Measurements from ENCODE around the gene ZSWIM8. TPM values are rescaled to one million over a fixed set of nuclear protein-coding genes. Genes with fewer than 3 reads are reported as not detected.

The ZSWIM8 gene
- polyA plus RNA-seq, 1 donor (not counting 4 experiments of a cell fraction or from before 2014, with no cell fraction given) = 34.2 TPM

DNA sequence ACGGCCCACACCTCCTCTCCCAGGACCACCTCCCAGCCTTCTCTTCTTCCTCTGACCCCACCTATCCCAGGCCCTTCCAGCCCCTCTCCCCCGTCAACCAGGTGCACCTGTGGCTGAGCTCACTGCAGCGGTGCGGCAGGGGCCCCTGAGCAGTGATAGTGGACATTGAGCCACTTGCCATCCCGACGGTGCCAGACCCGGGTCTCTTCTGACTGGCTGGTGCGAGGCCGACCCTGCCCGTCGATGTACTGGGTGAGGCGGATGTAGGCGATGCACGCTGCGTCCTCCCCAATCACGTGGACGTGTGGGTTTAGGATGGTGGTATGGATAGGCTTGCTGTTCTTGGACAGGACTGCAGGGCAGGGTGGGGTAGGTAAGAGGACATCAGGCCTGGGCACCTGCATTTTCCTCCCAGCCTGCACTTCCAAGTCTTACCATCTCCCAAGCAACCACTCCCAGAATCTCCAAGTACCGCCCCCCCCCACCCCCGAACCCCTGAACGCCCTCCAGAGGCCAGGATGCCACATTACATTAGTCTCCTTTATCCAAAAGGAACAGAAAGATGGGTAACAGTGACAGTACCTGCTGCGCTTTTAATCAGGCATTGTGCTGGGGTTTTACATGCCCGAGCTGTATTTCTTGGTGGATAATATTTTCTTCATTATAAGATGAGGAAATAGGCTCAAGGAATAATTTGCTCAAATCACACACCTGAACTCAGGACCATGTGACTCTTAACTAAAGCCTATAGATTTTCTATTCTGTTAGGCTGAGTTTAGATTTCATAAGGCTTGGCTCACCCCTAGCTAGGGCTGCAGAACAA, 29.7 kb downstream of the ZSWIM8 start:
- no peaks in the 10 kb centered on the region for H3K9me3 ChIP-seq (ENCODE audit: control insufficient read depth, low read depth, low read length)
- no peak for FAIRE-seq

GRCh38 chr10:73815719-73816030, 30.3 kb downstream of the ZSWIM8 start:
- no peak overlapping the region for H3K9ac ChIP-seq (ENCODE audit: control insufficient read depth, extremely low read depth, insufficient read depth, low read length)
- H3K79me2 ChIP-seq (ENCODE audit: control insufficient read depth, insufficient read depth, low read length) = no peaks in the 10 kb centered on the region
- H2AFZ ChIP-seq (ENCODE audit: control insufficient read depth, low read length) = no peak overlapping the region
- DNase-seq (ENCODE audit: low read depth, low spot score) (no peak), FAIRE-seq (no peak)
- H3K4me1 ChIP-seq (ENCODE audit: control insufficient read depth, extremely low read depth, insufficient read depth, low read length) = peaks cover 16% of the 10 kb centered on the region
- no peaks in the 10 kb centered on the region for H3K9me3 ChIP-seq (ENCODE audit: control insufficient read depth, low read depth, low read length)
- no peak overlapping the region for H3K4me2 ChIP-seq (ENCODE audit: control insufficient read depth, extremely low read depth, insufficient read depth, low read depth, low read length)
- H3K36me3 ChIP-seq (ENCODE audit: control insufficient read depth in 2 of 2, extremely low read depth in 1 of 2, insufficient read depth in 2 of 2, low read length in 2 of 2) = peaks cover 2 to 21% of the 10 kb centered on the region in 2 experiments
- no peaks in the 10 kb centered on the region for H3K9me1 ChIP-seq (ENCODE audit: control insufficient read depth, extremely low read depth, insufficient read depth, low read length)
- TF ChIP-seq CTCF (optimal IDR thresholded peaks at IDR 0.05 in 1 of 3, IDR thresholded peaks at IDR 0.05 in 1 of 3, conservative IDR thresholded peaks at IDR 0.05 in 1 of 3; ENCODE audit: extremely low read depth in 1 of 3, insufficient read depth in 2 of 3, low read length in 3 of 3) = no peak
- no peak for TF ChIP-seq EZH2 (IDR thresholded peaks at IDR 0.05; ENCODE audit: low read length)
- H4K20me1 ChIP-seq (ENCODE audit: control insufficient read depth, extremely low read depth, insufficient read depth, low read length) = no peaks in the 10 kb centered on the region
- no peaks in the 10 kb centered on the region for H3K27me3 ChIP-seq (ENCODE audit: control insufficient read depth, extremely low read depth, insufficient read depth, low read length)
- H3K27ac ChIP-seq (ENCODE audit: control insufficient read depth, insufficient read depth, low read length) = no peak overlapping the region
- no peak overlapping the region for H3K4me3 ChIP-seq (ENCODE audit: control insufficient read depth in 2 of 3, extremely low read depth in 1 of 3, insufficient read depth in 2 of 3, low read depth in 1 of 3, low read length in 3 of 3)
- dilution Hi-C loops (cut with MboI; ENCODE audit: extremely low pct_ligation_motif_present, low sequenced_read_pairs) = no loop called here

More for the DNA sequence above, 29.7 kb downstream of the ZSWIM8 start:
- no peak overlapping the region for H3K9ac ChIP-seq (ENCODE audit: control insufficient read depth, extremely low read depth, insufficient read depth, low read length)
- no peaks in the 10 kb centered on the region for H4K20me1 ChIP-seq (ENCODE audit: control insufficient read depth, extremely low read depth, insufficient read depth, low read length)
- H3K4me2 ChIP-seq (ENCODE audit: control insufficient read depth, extremely low read depth, insufficient read depth, low read depth, low read length) = no peak overlapping the region
- peaks cover 5 to 21% of the 10 kb centered on the region in 2 experiments for H3K36me3 ChIP-seq (ENCODE audit: control insufficient read depth in 2 of 2, extremely low read depth in 1 of 2, insufficient read depth in 2 of 2, low read length in 2 of 2)
- peaks cover 15% of the 10 kb centered on the region for H3K4me1 ChIP-seq (ENCODE audit: control insufficient read depth, extremely low read depth, insufficient read depth, low read length)
- no peak for DNase-seq (ENCODE audit: low read depth, low spot score)
- no peak overlapping the region for H3K27ac ChIP-seq (ENCODE audit: control insufficient read depth, insufficient read depth, low read length)
- H3K27me3 ChIP-seq (ENCODE audit: control insufficient read depth, extremely low read depth, insufficient read depth, low read length) = no peaks in the 10 kb centered on the region
- no peaks in the 10 kb centered on the region for H3K9me1 ChIP-seq (ENCODE audit: control insufficient read depth, extremely low read depth, insufficient read depth, low read length)
- TF ChIP-seq EZH2 (IDR thresholded peaks at IDR 0.05; ENCODE audit: low read length) (no peak), CTCF (optimal IDR thresholded peaks at IDR 0.05 in 1 of 3, IDR thresholded peaks at IDR 0.05 in 1 of 3, conservative IDR thresholded peaks at IDR 0.05 in 1 of 3; ENCODE audit: extremely low read depth in 1 of 3, insufficient read depth in 2 of 3, low read length in 3 of 3) (peak in 1 of 3 experiments; percentile 18)
- H3K4me3 ChIP-seq (ENCODE audit: control insufficient read depth in 2 of 3, extremely low read depth in 1 of 3, insufficient read depth in 2 of 3, low read depth in 1 of 3, low read length in 3 of 3) = no peak overlapping the region
- dilution Hi-C loops (cut with MboI; ENCODE audit: extremely low pct_ligation_motif_present, low sequenced_read_pairs) = no loop called here
- peaks cover 3% of the 10 kb centered on the region for H3K79me2 ChIP-seq (ENCODE audit: control insufficient read depth, insufficient read depth, low read length)
- H2AFZ ChIP-seq (ENCODE audit: control insufficient read depth, low read length) = no peak overlapping the region
